ENCODE data around the gene PNLIPRP1. TPM values are rescaled to one million over a fixed set of nuclear protein-coding genes. Genes with fewer than 3 reads are reported as not detected.
A peak's percentile ranks its signal among the peaks of the same experiment; 100 is the strongest.

PNLIPRP1 gene
- total and polyA plus RNA-seq, 2 donors (not counting 1 experiment from before 2014, with no cell fraction given), result not detected

DNA sequence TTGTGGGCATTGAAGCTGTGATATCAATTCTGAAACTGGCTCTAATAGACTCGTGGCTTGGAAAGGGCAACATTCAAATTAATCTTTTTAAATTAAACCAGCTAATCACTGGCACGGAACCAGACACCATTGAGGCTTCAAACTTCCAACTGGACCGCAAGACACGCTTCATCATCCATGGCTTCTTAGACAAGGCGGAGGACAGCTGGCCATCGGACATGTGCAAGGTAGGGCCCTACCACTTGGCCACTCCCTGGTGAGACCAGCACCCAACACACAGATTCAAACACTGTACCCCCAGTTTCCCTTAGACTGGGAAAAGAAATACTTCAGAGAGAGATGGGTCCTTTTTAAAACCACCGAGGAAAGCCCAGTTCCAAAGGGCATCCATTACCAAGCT, 35.1 kb downstream of the PNLIPRP1 start:
- Histone ChIP-seq H3K4me2 (ENCODE audit: extremely low read depth, insufficient read depth, low read length) (no peak overlapping the region), H3K36me3 (ENCODE audit: control insufficient read depth, insufficient read depth, low read length) (no peaks in the 10 kb centered on the region)

DNA sequence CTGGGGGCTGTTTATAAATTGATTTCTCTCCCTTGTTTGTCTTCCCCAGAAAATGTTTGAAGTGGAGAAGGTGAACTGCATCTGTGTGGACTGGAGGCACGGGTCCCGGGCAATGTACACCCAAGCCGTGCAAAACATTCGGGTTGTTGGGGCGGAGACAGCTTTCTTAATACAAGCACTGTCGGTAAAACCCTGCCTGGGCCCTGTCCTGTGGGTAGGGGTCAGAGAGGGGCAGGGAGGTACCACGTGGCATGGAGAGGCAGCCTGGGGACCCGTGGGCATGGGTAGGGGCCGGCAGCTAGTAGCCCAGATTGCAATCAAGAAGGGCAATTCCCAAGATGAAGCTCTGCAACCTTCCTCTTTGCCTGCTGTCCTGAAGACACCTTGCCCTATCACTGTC, 36.1 kb downstream of the PNLIPRP1 start:
- no peak for DNase-seq (ENCODE audit: low read depth in 2 of 2)
- H3K4me1 ChIP-seq (ENCODE audit: control insufficient read depth, extremely low read depth, insufficient read depth, low read length), result no peaks in the 10 kb centered on the region
- H3K9me3 ChIP-seq (ENCODE audit: control insufficient read depth, insufficient read depth, low read depth, low read length), result no peaks in the 10 kb centered on the region
- H3K27me3 ChIP-seq (ENCODE audit: control insufficient read depth, insufficient read depth, low read length), result no peaks in the 10 kb centered on the region
- no peaks in the 10 kb centered on the region for H3K79me2 ChIP-seq (ENCODE audit: control insufficient read depth, insufficient read depth, low read length)
- H3K9ac ChIP-seq (ENCODE audit: insufficient read depth, low read length), result no peak overlapping the region
- no peak overlapping the region for H3K27ac ChIP-seq (ENCODE audit: insufficient read depth, low read length)
- H2AFZ ChIP-seq (ENCODE audit: low read length), result no peak overlapping the region
- no peaks in the 10 kb centered on the region for H4K20me1 ChIP-seq (ENCODE audit: control insufficient read depth, extremely low read depth, insufficient read depth, low read length)
- no peak overlapping the region for H3K4me3 ChIP-seq (replicated peaks in 1 of 4; ENCODE audit: control extremely low read depth in 1 of 4, insufficient read depth in 1 of 4, low read depth in 3 of 4, low read length in 4 of 4)
- no peak overlapping the region for H3K4me2 ChIP-seq (ENCODE audit: extremely low read depth, insufficient read depth, low read length)
- no peaks in the 10 kb centered on the region for H3K36me3 ChIP-seq (ENCODE audit: control insufficient read depth, insufficient read depth, low read length)
- TF ChIP-seq, protein P1, sequence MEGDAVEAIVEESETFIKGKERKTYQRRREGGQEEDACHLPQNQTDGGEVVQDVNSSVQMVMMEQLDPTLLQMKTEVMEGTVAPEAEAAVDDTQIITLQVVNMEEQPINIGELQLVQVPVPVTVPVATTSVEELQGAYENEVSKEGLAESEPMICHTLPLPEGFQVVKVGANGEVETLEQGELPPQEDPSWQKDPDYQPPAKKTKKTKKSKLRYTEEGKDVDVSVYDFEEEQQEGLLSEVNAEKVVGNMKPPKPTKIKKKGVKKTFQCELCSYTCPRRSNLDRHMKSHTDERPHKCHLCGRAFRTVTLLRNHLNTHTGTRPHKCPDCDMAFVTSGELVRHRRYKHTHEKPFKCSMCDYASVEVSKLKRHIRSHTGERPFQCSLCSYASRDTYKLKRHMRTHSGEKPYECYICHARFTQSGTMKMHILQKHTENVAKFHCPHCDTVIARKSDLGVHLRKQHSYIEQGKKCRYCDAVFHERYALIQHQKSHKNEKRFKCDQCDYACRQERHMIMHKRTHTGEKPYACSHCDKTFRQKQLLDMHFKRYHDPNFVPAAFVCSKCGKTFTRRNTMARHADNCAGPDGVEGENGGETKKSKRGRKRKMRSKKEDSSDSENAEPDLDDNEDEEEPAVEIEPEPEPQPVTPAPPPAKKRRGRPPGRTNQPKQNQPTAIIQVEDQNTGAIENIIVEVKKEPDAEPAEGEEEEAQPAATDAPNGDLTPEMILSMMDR (conservative IDR thresholded peaks at IDR 0.05 in 1 of 2, IDR thresholded peaks at IDR 0.05 in 1 of 2; ENCODE audit: low read depth in 1 of 2, low read length in 2 of 2), result no peak
- no peak for TF ChIP-seq EZH2 (IDR thresholded peaks at IDR 0.05; ENCODE audit: low read length, missing control alignments)

More for the DNA sequence above, 35.1 kb downstream of the PNLIPRP1 start:
- DNase-seq (ENCODE audit: low read depth in 2 of 2), result no peak
- Histone ChIP-seq H3K79me2 (ENCODE audit: control insufficient read depth, insufficient read depth, low read length) (no peaks in the 10 kb centered on the region), H3K4me1 (ENCODE audit: control insufficient read depth, extremely low read depth, insufficient read depth, low read length) (no peaks in the 10 kb centered on the region), H3K9ac (ENCODE audit: insufficient read depth, low read length) (no peak overlapping the region), H2AFZ (ENCODE audit: low read length) (no peak overlapping the region), H3K27me3 (ENCODE audit: control insufficient read depth, insufficient read depth, low read length) (no peaks in the 10 kb centered on the region), H3K27ac (ENCODE audit: insufficient read depth, low read length) (no peak overlapping the region), H4K20me1 (ENCODE audit: control insufficient read depth, extremely low read depth, insufficient read depth, low read length) (no peaks in the 10 kb centered on the region), H3K9me3 (ENCODE audit: control insufficient read depth, insufficient read depth, low read depth, low read length) (no peaks in the 10 kb centered on the region), H3K4me3 (replicated peaks in 1 of 4; ENCODE audit: control extremely low read depth in 1 of 4, insufficient read depth in 1 of 4, low read depth in 3 of 4, low read length in 4 of 4) (no peak overlapping the region)
- no peak for TF ChIP-seq EZH2 (IDR thresholded peaks at IDR 0.05; ENCODE audit: low read length, missing control alignments)
- TF ChIP-seq, protein P1 (conservative IDR thresholded peaks at IDR 0.05 in 1 of 2, IDR thresholded peaks at IDR 0.05 in 1 of 2; ENCODE audit: low read depth in 1 of 2, low read length in 2 of 2), result no peak

DNA sequence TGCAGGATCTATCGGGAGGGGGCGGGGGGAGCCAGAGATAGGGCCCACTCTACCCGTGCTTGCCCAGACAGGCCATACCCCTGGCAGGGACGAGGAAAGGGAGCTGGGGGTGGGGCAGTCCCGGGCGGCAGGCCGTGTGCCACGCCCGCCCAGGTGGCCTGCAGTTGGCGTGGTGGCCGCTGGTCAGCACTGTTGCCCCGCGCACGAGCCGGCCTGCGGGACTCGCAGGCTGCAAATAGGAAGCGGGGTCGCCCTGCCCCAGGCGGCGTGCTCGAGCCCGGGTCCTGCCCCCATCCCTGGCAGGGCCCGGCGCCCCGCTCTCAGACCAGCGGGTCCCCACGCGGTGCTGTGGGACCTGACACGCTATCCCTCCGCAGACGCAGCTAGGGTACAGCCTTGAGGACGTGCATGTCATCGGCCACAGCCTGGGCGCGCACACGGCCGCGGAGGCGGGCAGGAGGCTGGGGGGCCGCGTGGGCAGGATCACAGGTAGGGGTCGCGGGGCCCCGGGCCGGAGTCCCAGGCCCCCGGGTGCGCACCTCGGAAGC, 36.7 kb downstream of the PNLIPRP1 start:
- H3K79me2 ChIP-seq (ENCODE audit: control insufficient read depth, insufficient read depth, low read length), result no peaks in the 10 kb centered on the region
- TF ChIP-seq, protein P1 (conservative IDR thresholded peaks at IDR 0.05 in 1 of 2, IDR thresholded peaks at IDR 0.05 in 1 of 2; ENCODE audit: low read depth in 1 of 2, low read length in 2 of 2), result no peak
- TF ChIP-seq EZH2 (IDR thresholded peaks at IDR 0.05; ENCODE audit: low read length, missing control alignments), result no peak
- H2AFZ ChIP-seq (ENCODE audit: low read length), result no peak overlapping the region
- no peaks in the 10 kb centered on the region for H3K27me3 ChIP-seq (ENCODE audit: control insufficient read depth, insufficient read depth, low read length)
- no peak overlapping the region for H3K4me3 ChIP-seq (replicated peaks in 1 of 4; ENCODE audit: control extremely low read depth in 1 of 4, insufficient read depth in 1 of 4, low read depth in 3 of 4, low read length in 4 of 4)
- no peak overlapping the region for H3K27ac ChIP-seq (ENCODE audit: insufficient read depth, low read length)
- no peak overlapping the region for H3K4me2 ChIP-seq (ENCODE audit: extremely low read depth, insufficient read depth, low read length)
- no peaks in the 10 kb centered on the region for H3K4me1 ChIP-seq (ENCODE audit: control insufficient read depth, extremely low read depth, insufficient read depth, low read length)
- H3K9ac ChIP-seq (ENCODE audit: insufficient read depth, low read length), result no peak overlapping the region
- H3K36me3 ChIP-seq (ENCODE audit: control insufficient read depth, insufficient read depth, low read length), result no peaks in the 10 kb centered on the region
- no peaks in the 10 kb centered on the region for H3K9me3 ChIP-seq (ENCODE audit: control insufficient read depth, insufficient read depth, low read depth, low read length)
- H4K20me1 ChIP-seq (ENCODE audit: control insufficient read depth, extremely low read depth, insufficient read depth, low read length), result no peaks in the 10 kb centered on the region
- DNase-seq (ENCODE audit: low read depth in 2 of 2), result peak in 1 of 2 donors; percentile 1
